ENCODE measurements around the gene BDNF. TPM values are rescaled to one million over a fixed set of nuclear protein-coding genes. Genes with fewer than 3 reads are reported as not detected.

BDNF gene
- total and polyA plus RNA-seq, 2 donors (not counting 3 experiments of a cell fraction or from before 2014, with no cell fraction given) = 3.1 to 3.6 TPM

DNA sequence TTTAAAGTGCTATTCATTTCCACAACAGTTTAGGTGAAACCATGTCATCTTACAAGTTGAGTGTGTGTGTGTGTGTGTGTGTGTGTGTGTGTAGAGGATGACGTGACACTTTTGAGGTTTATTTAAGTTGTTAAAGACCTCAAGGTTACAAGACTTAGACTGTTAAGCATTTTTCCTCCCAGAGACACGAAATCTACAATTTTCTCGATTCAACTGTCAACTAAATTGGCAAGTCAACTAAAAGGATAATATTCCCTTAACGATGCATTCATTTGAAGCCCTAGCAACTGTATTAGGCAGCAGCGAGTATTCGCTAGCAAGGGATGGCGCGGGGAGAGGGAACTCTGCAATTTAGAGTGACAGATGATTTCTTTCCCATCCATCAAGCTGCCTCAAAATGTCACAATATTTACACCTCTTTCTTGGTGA lies 17.6 kb upstream of the BDNF start:
- dilution Hi-C loops (cut with MboI; ENCODE audit: extremely low pct_ligation_motif_present, low sequenced_read_pairs) = no loop called here
- Histone ChIP-seq H3K4me1 (ENCODE audit: control insufficient read depth, extremely low read depth, insufficient read depth, low read length) (peaks cover 14% of the 10 kb centered on the region), H3K27ac (ENCODE audit: insufficient read depth, low read depth, low read length) (no peak overlapping the region)

More for the DNA sequence above, 17.6 kb upstream of the BDNF start:
- intact Hi-C loops (cut with micrococcal nuclease) = loop anchor here (2.0 to 5.0 kb wide), 2 partner anchors 17 to 1114 kb away; partner anchors contain the start of gene BDNF
- Histone ChIP-seq H2AFZ (ENCODE audit: low read depth, low read length) (no peak overlapping the region), H3K4me3 (replicated peaks in 1 of 3; ENCODE audit: insufficient read depth in 1 of 3, low read depth in 1 of 3, low read length in 3 of 3) (peak overlapping the region in 1 of 3 experiments; percentile 37), H3K9me1 (replicated peaks; ENCODE audit: control insufficient read depth, extremely low read depth, insufficient read depth, low read length) (no peaks in the 10 kb centered on the region), H3K4me2 (ENCODE audit: insufficient read depth, low read length) (peak overlapping the region; percentile 72), H4K20me1 (replicated peaks; ENCODE audit: control insufficient read depth, extremely low read depth, insufficient read depth, low read length) (no peaks in the 10 kb centered on the region), H3K9ac (replicated peaks; ENCODE audit: extremely low read depth, insufficient read depth, low read length) (no peak overlapping the region), H3K79me2 (ENCODE audit: control insufficient read depth, insufficient read depth, low read length) (no peaks in the 10 kb centered on the region), H3K27me3 (ENCODE audit: control insufficient read depth in 2 of 2, insufficient read depth in 2 of 2, low read length in 2 of 2) (peaks cover 39 to 75% of the 10 kb centered on the region in 2 experiments), H3K36me3 (ENCODE audit: control insufficient read depth in 2 of 2, extremely low read depth in 1 of 2, insufficient read depth in 2 of 2, low read length in 2 of 2) (no peaks in the 10 kb centered on the region), H3K9me3 (replicated peaks; ENCODE audit: control insufficient read depth, insufficient read depth, low read length) (no peaks in the 10 kb centered on the region)
- FAIRE-seq = peak; percentile 35
- ChIA-PET POLR2A (interaction anchor here (0.8 kb wide), 1 partner anchor 636 kb away, joined by 3 read pairs; no protein-coding TSS in a partner anchor), CTCF (interaction anchor here (0.6 to 7.0 kb wide), 22 partner anchors 8 to 1626 kb away, joined by 3 to 109 read pairs (median 4); partner anchors contain the start of genes BDNF, KIF18A and METTL15)
- no peak for TF ChIP-seq JUN (IDR thresholded peaks at IDR 0.05; ENCODE audit: borderline replicate concordance, insufficient read depth, insufficient read length, low read depth)
- no peak for TF ChIP-seq EZH2 (IDR thresholded peaks at IDR 0.05; ENCODE audit: borderline replicate concordance, low read depth, low read length, severe bottlenecking)
- no peak for TF ChIP-seq FOS (IDR thresholded peaks at IDR 0.05; ENCODE audit: borderline replicate concordance, insufficient read depth, low read length)
- TF ChIP-seq POLR2A (IDR thresholded peaks at IDR 0.05; ENCODE audit: low read depth, low read length) = no peak
- TF ChIP-seq, protein P1, sequence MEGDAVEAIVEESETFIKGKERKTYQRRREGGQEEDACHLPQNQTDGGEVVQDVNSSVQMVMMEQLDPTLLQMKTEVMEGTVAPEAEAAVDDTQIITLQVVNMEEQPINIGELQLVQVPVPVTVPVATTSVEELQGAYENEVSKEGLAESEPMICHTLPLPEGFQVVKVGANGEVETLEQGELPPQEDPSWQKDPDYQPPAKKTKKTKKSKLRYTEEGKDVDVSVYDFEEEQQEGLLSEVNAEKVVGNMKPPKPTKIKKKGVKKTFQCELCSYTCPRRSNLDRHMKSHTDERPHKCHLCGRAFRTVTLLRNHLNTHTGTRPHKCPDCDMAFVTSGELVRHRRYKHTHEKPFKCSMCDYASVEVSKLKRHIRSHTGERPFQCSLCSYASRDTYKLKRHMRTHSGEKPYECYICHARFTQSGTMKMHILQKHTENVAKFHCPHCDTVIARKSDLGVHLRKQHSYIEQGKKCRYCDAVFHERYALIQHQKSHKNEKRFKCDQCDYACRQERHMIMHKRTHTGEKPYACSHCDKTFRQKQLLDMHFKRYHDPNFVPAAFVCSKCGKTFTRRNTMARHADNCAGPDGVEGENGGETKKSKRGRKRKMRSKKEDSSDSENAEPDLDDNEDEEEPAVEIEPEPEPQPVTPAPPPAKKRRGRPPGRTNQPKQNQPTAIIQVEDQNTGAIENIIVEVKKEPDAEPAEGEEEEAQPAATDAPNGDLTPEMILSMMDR (IDR thresholded peaks at IDR 0.05; ENCODE audit: extremely low read depth in 1 of 2, insufficient read depth in 1 of 2, low read depth in 1 of 2, low read length in 2 of 2) = no peak
- no peak for TF ChIP-seq MYC (IDR thresholded peaks at IDR 0.05; ENCODE audit: low read depth, low read length)
- no peak for TF ChIP-seq MAX (IDR thresholded peaks at IDR 0.05; ENCODE audit: insufficient read depth, insufficient read length)
- no peak for TF ChIP-seq POLR2AphosphoS5 (IDR thresholded peaks at IDR 0.05; ENCODE audit: insufficient read depth, low read depth, low read length)
- TF ChIP-seq GATA2 (IDR thresholded peaks at IDR 0.05; ENCODE audit: insufficient read depth, insufficient read length, low read depth, low read length) = no peak
- peak; percentile 6 for DNase-seq (ENCODE audit: low read depth, low spot score)
- no TSS peak for BruUV-seq (replicated peaks)

Measured in endothelial cell of umbilical vein (primary cell).